Left forelimb (tissue), 1 donor: ENCODE results near the gene PPP2R2D.
"Not testable (repeated sequence)": the region's sequence is repeated elsewhere in the genome, so short reads cannot be mapped to it uniquely, and the experiment has no call there.

Experiments used
- DNase-seq: peaks from one replicate; pipeline ENCODE4 v3.0.0-alpha.2; 2018; ENCODE audit warnings: low spot score

Gene PPP2R2D

GRCh38 chr10:131949041-131949862, 48.4 kb downstream of the PPP2R2D start:
- DNase-seq = no peak

GRCh38 chr10:131949908-131950307, 49.1 kb downstream of the PPP2R2D start:
- not testable (repeated sequence) for DNase-seq

DNA sequence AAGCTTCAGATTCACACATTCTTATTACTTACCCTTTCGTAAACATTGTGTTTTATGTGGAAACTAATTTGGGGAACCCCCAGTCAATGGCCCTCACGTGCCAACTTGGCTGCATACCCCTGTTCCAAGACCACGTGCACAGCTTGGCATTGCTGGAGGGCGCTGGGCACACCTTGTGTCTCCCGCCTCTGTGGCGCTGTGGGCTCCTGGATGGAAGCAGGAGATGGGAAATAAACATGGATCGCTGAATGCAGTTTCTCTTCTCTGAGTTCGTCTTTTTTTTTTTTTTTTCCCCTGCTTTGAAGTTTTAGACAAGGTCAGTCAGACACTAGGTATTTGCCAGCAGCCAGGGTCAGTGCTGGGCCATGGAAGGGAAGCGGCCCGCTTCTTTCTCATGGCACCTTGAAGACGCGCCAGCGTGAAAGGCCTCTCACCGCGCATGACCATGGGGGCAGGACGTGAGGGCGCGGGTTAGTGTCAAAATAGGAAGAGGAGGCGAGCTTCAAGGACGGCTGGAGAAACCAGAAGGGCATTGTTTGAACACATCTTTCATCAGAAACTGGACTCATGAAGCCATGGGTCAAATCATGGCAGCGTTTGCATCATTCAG, 53.7 kb downstream of the PPP2R2D start:
- DNase-seq = no peak

DNA sequence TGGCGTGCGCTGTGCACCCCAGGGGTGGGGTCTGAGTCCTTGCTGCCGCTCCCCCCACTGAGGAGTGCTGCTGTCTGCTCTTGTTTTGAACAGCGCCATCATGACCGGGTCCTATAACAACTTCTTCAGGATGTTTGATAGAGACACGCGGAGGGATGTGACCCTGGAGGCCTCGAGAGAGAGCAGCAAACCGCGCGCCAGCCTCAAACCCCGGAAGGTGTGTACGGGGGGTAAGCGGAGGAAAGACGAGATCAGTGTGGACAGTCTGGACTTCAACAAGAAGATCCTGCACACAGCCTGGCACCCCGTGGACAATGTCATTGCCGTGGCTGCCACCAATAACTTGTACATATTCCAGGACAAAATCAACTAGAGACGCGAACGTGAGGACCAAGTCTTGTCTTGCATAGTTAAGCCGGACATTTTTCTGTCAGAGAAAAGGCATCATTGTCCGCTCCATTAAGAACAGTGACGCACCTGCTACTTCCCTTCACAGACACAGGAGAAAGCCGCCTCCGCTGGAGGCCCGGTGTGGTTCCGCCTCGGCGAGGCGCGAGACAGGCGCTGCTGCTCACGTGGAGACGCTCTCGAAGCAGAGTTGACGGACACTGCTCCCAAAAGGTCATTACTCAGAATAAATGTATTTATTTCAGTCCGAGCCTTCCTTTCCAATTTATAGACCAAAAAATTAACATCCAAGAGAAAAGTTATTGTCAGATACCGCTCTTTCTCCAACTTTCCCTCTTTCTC, 55.0 kb downstream of the PPP2R2D start:
- no peak for DNase-seq

DNA sequence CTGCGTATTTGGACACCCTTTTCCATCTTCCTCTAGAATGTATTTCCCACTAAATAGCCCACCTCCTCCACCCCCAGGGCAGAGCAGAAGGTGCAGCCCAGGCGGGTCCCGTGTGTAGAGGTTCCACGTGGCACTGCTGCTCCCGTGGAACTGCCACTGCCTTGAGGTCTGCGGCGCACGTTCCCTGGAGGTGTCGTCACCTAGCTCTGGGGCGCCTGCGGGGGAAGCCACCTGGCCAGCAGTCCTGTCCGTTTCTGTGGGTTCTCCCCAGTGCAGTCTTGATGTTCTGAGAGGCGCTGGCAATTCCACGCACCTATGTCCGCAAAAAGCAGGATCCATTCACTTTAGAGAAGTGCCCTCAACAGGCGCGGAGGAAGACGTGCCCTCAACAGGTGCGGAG, 59.0 kb downstream of the PPP2R2D start:
- DNase-seq = no peak

DNA sequence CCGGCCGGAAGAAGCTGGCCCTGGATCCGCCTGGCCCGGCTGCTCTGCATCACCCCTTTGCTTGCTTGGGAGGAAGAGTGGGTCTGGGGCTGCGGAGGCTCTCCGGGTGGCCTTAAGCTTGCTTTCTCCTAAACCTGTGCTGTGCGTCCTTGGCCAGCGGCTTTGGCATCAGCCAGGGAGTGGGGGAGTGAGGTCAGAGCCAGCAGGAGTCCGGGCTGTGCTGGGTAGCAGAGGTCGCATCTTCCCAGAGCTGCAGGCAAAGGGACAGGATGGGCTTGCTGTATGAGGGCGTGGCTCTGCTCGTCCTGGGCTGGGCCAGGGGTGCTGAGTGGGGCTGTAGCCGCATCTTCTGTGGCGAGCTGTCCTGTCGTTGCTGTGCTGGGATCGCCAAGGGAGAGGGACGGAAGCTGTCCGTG, 59.8 kb downstream of the PPP2R2D start:
- no peak for DNase-seq

GRCh38 chr10:131961047-131961776, 60.4 kb downstream of the PPP2R2D start:
- DNase-seq = no peak

DNA sequence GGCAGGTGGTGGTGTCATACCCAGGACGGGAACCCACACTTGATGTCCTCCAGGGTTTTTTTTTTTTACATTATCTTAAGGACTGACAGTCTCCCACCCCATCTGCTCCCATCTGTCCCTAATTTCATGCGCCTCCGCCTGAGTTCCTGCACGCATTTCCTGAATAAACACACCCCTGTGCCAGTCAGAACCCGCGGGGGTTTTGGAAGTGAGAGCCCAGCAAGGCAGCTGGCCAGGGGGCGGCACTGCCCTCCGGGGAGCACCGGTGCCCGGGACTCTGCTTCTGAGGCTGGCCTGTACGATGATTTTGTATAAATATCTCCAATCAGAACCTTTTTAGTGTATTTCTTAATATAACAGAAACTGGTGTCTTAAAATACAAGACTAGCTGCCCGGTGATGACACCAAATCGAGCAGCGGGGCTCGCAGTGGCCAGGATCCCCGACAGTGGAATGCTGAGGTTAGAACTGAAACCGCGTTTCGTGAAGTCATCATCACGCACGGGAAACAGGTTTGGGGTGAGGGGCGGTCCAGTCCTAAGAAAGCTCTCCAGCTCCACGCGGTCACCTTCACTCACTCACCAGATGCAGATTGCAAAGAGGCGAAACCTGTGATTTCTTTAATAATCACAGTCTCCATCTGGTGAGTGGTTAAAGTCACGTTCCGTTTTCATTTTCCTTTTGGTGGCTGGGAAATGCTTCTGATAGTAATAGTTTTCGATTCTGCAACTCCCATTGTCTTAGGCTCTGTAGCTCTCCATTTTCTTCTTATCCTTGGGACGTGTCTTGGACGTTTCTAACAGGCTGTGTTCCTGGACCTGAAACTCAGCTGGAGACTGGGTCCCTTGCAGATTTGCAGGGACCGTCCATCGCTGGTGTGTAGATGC, 61.2 kb downstream of the PPP2R2D start:
- DNase-seq = no peak

- no peak for DNase-seq
Measured at GRCh38 chr10:131963350-131963749, 62.5 kb downstream of the PPP2R2D start.

- DNase-seq = no peak
Measured at GRCh38 chr10:131963811-131964210, 63.0 kb downstream of the PPP2R2D start.

DNA sequence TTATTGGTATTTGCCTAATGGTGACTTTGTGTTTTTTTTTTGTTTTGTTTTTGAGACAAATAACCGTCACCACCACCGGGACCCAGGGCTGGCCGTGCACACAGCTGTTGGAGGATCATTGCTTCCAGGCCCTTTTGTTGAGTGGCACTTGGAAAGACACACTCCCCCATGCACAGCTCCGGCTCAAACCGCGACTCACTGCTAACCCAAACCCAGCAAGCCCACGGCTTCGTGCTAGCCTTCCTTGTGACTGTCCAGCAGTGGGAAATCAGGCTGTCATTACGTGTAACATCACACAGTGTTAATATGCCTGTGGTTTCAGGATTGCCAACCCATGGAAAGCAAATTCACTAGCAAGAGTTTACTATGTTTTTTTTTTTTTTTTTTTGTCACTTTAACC, 63.5 kb downstream of the PPP2R2D start:
- no peak for DNase-seq

DNA sequence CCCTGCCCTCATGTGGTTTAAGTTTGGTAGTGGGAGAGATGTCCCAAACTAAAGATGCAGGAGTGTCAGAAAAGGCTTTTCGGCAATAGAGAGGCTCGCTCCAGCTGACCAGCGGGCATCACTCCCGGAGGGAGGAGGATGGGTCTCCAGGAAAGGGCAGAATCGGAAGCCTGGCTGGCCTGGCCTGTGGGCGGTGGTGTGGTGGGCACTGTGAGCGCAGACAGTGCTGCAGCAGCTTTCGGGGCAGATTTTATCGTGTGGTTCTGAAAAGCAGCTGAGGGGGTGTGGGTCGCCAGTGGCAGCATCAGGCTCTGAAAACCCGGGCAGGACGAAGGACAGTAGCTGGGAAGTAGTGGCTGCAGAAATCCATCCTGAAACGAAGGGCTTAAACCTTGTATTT, 68.1 kb downstream of the PPP2R2D start:
- DNase-seq = no peak

- DNase-seq = no peak
Measured at GRCh38 chr10:131970946-131971345, 70.1 kb downstream of the PPP2R2D start.

GRCh38 chr10:131971591-131971990, 70.8 kb downstream of the PPP2R2D start:
- no peak for DNase-seq

DNA sequence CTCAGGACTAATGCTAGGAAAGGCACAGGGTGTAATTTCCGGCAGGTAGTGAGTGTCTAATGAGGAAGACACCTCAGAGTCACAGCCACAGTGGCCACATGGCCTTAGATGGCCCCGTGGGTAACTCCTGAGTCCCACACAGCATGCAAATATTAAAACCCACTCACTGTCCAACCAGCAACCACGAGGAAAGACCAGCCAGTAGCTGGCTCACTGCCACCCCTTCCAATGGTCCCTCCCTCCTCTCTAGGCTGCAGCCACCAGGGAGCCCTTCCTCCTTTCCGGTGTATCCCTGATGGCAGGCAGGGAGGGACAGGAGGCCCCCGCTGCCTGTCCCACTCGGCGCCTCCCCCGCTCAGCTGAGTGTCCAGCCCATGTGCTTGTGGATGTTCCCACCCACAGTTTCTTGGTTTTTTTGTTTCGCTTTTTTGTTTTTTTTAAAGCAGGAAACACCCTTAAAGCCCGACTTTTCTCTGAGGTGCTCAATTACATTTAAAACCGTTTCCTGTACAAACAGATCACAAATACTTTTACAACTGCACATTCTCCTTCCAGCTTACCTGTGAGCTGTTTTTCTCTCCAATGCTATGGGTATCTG, 71.8 kb downstream of the PPP2R2D start:
- DNase-seq = no peak

- no peak for DNase-seq
Measured at GRCh38 chr10:131973160-131973951, 72.5 kb downstream of the PPP2R2D start.

DNA sequence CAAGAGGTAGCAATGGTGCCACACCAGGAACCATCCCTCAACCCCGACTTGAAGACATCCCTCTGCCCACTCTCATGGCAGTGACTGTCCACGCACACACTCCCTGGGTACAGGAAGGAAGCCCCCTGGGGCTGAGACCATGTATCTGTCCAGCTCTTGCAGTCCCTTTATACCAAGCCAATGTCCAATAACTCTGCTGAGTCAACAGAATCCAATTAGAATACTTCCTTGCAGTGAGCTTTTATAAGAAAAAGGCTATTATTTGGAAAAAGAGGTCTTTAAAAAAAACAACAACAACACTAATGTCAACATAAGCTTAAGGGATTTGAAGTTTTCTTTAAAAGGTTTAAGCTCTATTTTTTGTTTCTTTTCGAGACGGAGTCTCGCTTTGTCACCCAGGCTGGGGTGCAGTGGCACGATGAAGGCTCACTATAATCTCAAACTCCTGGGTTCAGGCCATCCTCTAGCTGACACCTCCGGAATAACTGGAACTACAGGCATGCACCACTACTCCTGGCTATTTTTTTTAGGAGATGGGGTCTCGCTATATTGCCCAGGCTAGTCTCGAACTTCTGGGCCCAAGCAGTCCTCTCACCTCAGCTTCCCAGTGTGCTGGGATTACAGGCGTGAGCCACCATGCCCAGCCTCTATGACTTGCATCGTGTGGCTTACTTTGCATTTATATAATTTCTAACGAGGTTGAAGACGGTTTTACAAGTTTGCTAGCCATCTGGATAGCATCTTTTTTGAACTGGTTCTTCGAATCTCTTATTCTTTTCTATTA, 73.4 kb downstream of the PPP2R2D start:
- no peak for DNase-seq

GRCh38 chr10:131975003-131975402, 74.2 kb downstream of the PPP2R2D start:
- no peak for DNase-seq

GRCh38 chr10:131975796-131976195, 75.0 kb downstream of the PPP2R2D start:
- no peak for DNase-seq
